Measurements from ENCODE around the gene GNAT1. TPM values are rescaled to one million over a fixed set of nuclear protein-coding genes. Genes with fewer than 3 reads are reported as not detected.

Gene GNAT1
- total RNA-seq, 1 experiment from 2014 or later = not detected

GRCh38 chr3:50230104-50230793, 38.8 kb downstream of the GNAT1 start:
- no peaks in the 10 kb centered on the region for H3K4me1 ChIP-seq (ENCODE audit: insufficient read depth, low read length)

More at GRCh38 chr3:50230104-50230793, 38.8 kb downstream of the GNAT1 start:
- no peak overlapping the region for H3K56ac ChIP-seq (ENCODE audit: insufficient read length, low read depth, low read length)
- H3K4ac ChIP-seq (ENCODE audit: low read depth, low read length) = no peak overlapping the region
- WGBS (ENCODE audit: extremely low coverage, insufficient read length, low lambda C conversion rate) = no CpG with 5 or more reads among the region's 8 CpGs
- no peak overlapping the region for H2BK20ac ChIP-seq (ENCODE audit: low read depth, low read length, poor library complexity, severe bottlenecking)
- no peak overlapping the region for H3T11ph ChIP-seq (ENCODE audit: low read length)
- no peak overlapping the region for H3K23ac ChIP-seq (ENCODE audit: insufficient read length, low read depth, low read length)
- H2BK15ac ChIP-seq (ENCODE audit: low read depth, low read length) = no peak overlapping the region
- H2BK12ac ChIP-seq (ENCODE audit: insufficient read length, low read depth, low read length) = no peak overlapping the region
- no peak overlapping the region for H3K4me3 Mint-ChIP-seq
- H3K18ac ChIP-seq (ENCODE audit: insufficient read length, low read depth, low read length) = no peak overlapping the region
- H3K23me2 ChIP-seq (ENCODE audit: insufficient read length, low read depth, low read length, poor library complexity, severe bottlenecking) = peaks cover 12% of the 10 kb centered on the region
- TF ChIP-seq CTCF (conservative IDR thresholded peaks at IDR 0.05) = no peak
- H3K9ac ChIP-seq (ENCODE audit: extremely low read depth, insufficient read length, low read length) = no peak overlapping the region
- H3K4me2 ChIP-seq (ENCODE audit: insufficient read depth, insufficient read length, low read length) = no peak overlapping the region
- no peak overlapping the region for H4K5ac ChIP-seq (ENCODE audit: insufficient read length, low read depth, low read length)
- no peaks in the 10 kb centered on the region; a peak in 1 of 7 replicates for H3K36me3 Mint-ChIP-seq (ENCODE audit: insufficient read depth in 1 of 3, low read depth in 3 of 3)
- H3K27me3 Mint-ChIP-seq (ENCODE audit: low read depth) = peaks cover 22% of the 10 kb centered on the region
- peaks cover 36 to 48% of the 10 kb centered on the region in 2 experiments for H3K4me1 Mint-ChIP-seq
- no peak overlapping the region for H3K27ac ChIP-seq (ENCODE audit: insufficient read length, low read depth, low read length)
- H3K9me3 ChIP-seq (ENCODE audit: control insufficient read depth, low read depth, low read length) = no peaks in the 10 kb centered on the region
- H4K91ac ChIP-seq (ENCODE audit: insufficient read length, low read depth, low read length) = no peak overlapping the region
- H3K14ac ChIP-seq (ENCODE audit: insufficient read depth, low read length) = no peak overlapping the region
- no peak overlapping the region for H4K8ac ChIP-seq (replicated peaks; ENCODE audit: insufficient read length, low read depth, low read length)
- no peak overlapping the region for H2BK5ac ChIP-seq (ENCODE audit: insufficient read length, low read length)
- DNase-seq = no peak
- no peak overlapping the region for H2AK5ac ChIP-seq (ENCODE audit: insufficient read length, low read length)
- H4K20me1 ChIP-seq (ENCODE audit: control insufficient read depth, insufficient read depth, insufficient read length) = no peaks in the 10 kb centered on the region
- no peaks in the 10 kb centered on the region for H3K79me1 ChIP-seq (ENCODE audit: insufficient read depth, low read depth, low read length, poor library complexity, severe bottlenecking)
- no peaks in the 10 kb centered on the region for H3K27me3 ChIP-seq (ENCODE audit: insufficient read depth, low read length)
- H2AFZ ChIP-seq (ENCODE audit: low read length) = no peak overlapping the region
- peaks cover 0 to 2% of the 10 kb centered on the region in 2 experiments; a peak in 3 of 5 replicates for H3K9me3 Mint-ChIP-seq
- H3K27ac Mint-ChIP-seq = no peak overlapping the region
- H2BK120ac ChIP-seq (ENCODE audit: low read depth, low read length, poor library complexity, severe bottlenecking) = no peak overlapping the region
- no peaks in the 10 kb centered on the region for H3K79me2 ChIP-seq (ENCODE audit: insufficient read depth, low read length)
